Spleen (tissue), 11 donors: Measurements from ENCODE around the gene POU2AF1. TPM values are rescaled to one million over a fixed set of nuclear protein-coding genes. Genes with fewer than 3 reads are reported as not detected.
A peak's percentile ranks its signal among the peaks of the same experiment; 100 is the strongest.

ENCODE experiments used
- DNase-seq: peaks from one replicate; pipeline ENCODE4 v3.0.0-alpha.2; 2020
- H3K27ac ChIP-seq, 8 donors: fragments of 200-600 bp; sonication (generic) in 7 of 8; 1 replicate in 4 of 8; 2 replicates in 4 of 8; pipeline versions ENCODE4 v1.5.0 to v1.8.0; 2016 to 2021; ENCODE audit warnings: inconsistent platforms in 4 of 8, mild to moderate bottlenecking in 4 of 8, moderate library complexity in 1 of 8
- H3K27me3 ChIP-seq, 7 donors: fragments of 200-600 bp; sonication (generic) in 6 of 7; replicated peaks in 1 of 7; 1 replicate in 4 of 7; 2 replicates in 3 of 7; pipeline versions ENCODE4 v1.5.0 to v1.8.0; 2016 to 2021; ENCODE audit warnings: inconsistent platforms in 3 of 7, mild to moderate bottlenecking in 1 of 7
- H3K36me3 ChIP-seq, 6 donors: fragments of 200-600 bp; sonication (generic) in 5 of 6; 1 replicate in 4 of 6; 2 replicates in 2 of 6; pipeline versions ENCODE4 v1.5.0 to v1.8.0; 2016 to 2021; ENCODE audit warnings: inconsistent platforms in 2 of 6
- H3K4me1 ChIP-seq, 6 donors: fragments of 200-600 bp; sonication (generic) in 5 of 6; 1 replicate in 3 of 6; 2 replicates in 3 of 6; pipeline versions ENCODE4 v1.5.0 to v1.8.0; 2016 to 2021; ENCODE audit warnings: inconsistent platforms in 3 of 6
- H3K4me3 ChIP-seq, 8 donors: fragments of 200-600 bp; sonication (generic) in 7 of 8; 1 replicate in 4 of 8; 2 replicates in 4 of 8; pipeline versions ENCODE4 v1.5.0 to v1.8.0; 2016 to 2021; ENCODE audit warnings: inconsistent platforms in 4 of 8, mild to moderate bottlenecking in 4 of 8, moderate library complexity in 2 of 8
- H3K9me3 ChIP-seq, 8 donors: fragments of 200-600 bp; sonication (generic) in 7 of 8; 1 replicate in 4 of 8; 2 replicates in 4 of 8; pipeline versions ENCODE4 v1.5.0 to v1.8.0; 2016 to 2021; ENCODE audit warnings: inconsistent platforms in 4 of 8
- POLR2A ChIP-seq, 3 donors: fragments of 450-650 bp; IDR thresholded peaks; one replicate each; pipeline ENCODE4 v1.5.1; 2017; ENCODE audit warnings: antibody characterized with exemption in 3 of 3, mild to moderate bottlenecking in 1 of 3
- POLR2AphosphoS5 ChIP-seq, 3 donors: sonication (generic); formaldehyde crosslinking; IDR thresholded peaks; one replicate each; pipeline ENCODE4 v1.5.1; 2017; ENCODE audit warnings: antibody characterized with exemption in 3 of 3
- WGBS, 5 donors: extraction: QIAGEN DNeasy Blood & Tissue Kit in 3 of 5; methylation state at CpG; one replicate each; pipeline versions ENCODE4 v1.1.5 to v1.1.7; 2013 to 2018; 5-methylcytosine and 5-hydroxymethylcytosine counted together
- intact Hi-C: fragments of 100-400 bp; cut with DNase I; formaldehyde crosslinking; loops from one replicate; pipeline ENCODE4 v1.15.0; 2023; ENCODE audit warnings: low total_unique reads
- polyA plus RNA-seq, 3 donors: library from polyadenylated mRNA; stranded (reverse); fragments of 200-250 nt; gene quantifications; one replicate each; pipeline ENCODE4 v1.2.1, GENCODE V29; 2013
- total RNA-seq, 7 donors: library from RNA; depleted of rRNA in 3 of 7; stranded (reverse); fragments of >200 nt in 3 of 7; fragmentation: NEBNext Ultra II Directional in 4 of 7; extraction: Animal tissue kit (Norgen Biotek cat#: 25700) in 4 of 7; gene quantifications; one replicate each; pipeline versions ENCODE4 v1.1.0 to v1.2.1, GENCODE V29; 2016 to 2021
- TF ChIP-seq, protein P1 (sequence below), 11 experiments: fragments of 200-600 bp in 7 of 11; fragments of 450-650 bp in 4 of 11; sonication (generic) in 4 of 11; IDR thresholded peaks in 8 of 11; conservative IDR thresholded peaks in 3 of 11; 1 replicate in 7 of 11; 2 replicates in 4 of 11; pipeline versions ENCODE4 v1.4.0 to v1.8.0; 2016 to 2021; ENCODE audit warnings: antibody characterized with exemption in 11 of 11, inconsistent platforms in 4 of 11, mild to moderate bottlenecking in 1 of 11
- donor health status: healthy with polysubstance abuse.
- donor health status: DM: no; HTN: no; CAD: no; lungs with moderate emphysema.
- donor health status: DM: no; HTN: no; CAD: no.
- donor health status: Bipolar disorder and iron deficiency.
- donor health status: healthy.
- donor health status: DM: no; HTN: no; CAD: no.
- donor health status: DM: yes; HTN: yes; CAD: no.

Gene POU2AF1
- total and polyA plus RNA-seq, 10 donors: 60.1 to 280 (median 104) TPM

DNA sequence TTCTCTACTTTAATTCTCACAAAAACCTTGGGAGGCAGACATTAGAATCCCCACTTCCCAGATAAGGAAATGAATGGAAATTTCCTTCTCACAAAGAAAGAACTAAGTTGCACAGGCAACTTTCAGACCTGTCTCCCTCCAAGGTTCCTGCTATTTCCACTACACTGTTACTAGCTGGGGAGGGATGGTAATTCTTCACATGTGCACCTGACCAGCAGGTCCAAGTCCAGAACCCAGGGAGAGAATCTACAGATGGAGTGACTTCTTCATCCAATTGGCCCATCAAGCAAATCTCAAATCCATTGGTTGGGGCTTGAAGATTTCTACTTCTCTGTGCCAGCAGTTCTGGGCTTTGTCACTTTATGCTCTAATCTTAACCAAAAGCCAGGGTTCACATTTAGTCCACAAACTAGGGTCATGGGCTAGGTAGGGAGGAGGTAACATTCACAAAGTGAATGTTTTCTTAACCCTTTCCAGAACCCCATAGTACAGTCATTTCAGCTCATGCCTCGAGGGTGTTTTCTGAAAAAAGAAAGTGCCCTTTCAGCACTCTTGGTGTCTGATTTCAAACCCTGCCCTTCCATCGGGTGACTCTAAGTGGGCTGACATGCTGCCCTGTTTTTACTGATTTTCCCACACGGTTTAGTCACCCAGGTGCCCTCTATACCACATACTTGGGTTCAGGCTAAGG is 2.7 kb downstream of the POU2AF1 start:
- Histone ChIP-seq H3K27me3 (peaks cover 0 to 17% (median 0%) of the 10 kb centered on the region in 7 donors), H3K36me3 (no peaks in the 10 kb centered on the region), H3K4me3 (peak overlapping the region in 5 of 8 donors; percentile 7 to 71 (median 43)), H3K9me3 (no peaks in the 10 kb centered on the region), H3K27ac (peak overlapping the region in 6 of 8 donors; percentile 12 to 93 (median 86)), H3K4me1 (peaks cover 0 to 76% (median 26%) of the 10 kb centered on the region in 6 donors)
- DNase-seq: no peak
- TF ChIP-seq, protein P1, sequence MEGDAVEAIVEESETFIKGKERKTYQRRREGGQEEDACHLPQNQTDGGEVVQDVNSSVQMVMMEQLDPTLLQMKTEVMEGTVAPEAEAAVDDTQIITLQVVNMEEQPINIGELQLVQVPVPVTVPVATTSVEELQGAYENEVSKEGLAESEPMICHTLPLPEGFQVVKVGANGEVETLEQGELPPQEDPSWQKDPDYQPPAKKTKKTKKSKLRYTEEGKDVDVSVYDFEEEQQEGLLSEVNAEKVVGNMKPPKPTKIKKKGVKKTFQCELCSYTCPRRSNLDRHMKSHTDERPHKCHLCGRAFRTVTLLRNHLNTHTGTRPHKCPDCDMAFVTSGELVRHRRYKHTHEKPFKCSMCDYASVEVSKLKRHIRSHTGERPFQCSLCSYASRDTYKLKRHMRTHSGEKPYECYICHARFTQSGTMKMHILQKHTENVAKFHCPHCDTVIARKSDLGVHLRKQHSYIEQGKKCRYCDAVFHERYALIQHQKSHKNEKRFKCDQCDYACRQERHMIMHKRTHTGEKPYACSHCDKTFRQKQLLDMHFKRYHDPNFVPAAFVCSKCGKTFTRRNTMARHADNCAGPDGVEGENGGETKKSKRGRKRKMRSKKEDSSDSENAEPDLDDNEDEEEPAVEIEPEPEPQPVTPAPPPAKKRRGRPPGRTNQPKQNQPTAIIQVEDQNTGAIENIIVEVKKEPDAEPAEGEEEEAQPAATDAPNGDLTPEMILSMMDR (IDR thresholded peaks at IDR 0.05 in 8 of 11, conservative IDR thresholded peaks at IDR 0.05 in 3 of 11): no peak
- TF ChIP-seq POLR2AphosphoS5 (IDR thresholded peaks at IDR 0.05) (no peak), POLR2A (IDR thresholded peaks at IDR 0.05) (no peak)
- intact Hi-C loops: no loop called here
- WGBS, 5 donors: 47 to 61% (median 55%) methylated on average over 3 of the region's 3 CpGs

DNA sequence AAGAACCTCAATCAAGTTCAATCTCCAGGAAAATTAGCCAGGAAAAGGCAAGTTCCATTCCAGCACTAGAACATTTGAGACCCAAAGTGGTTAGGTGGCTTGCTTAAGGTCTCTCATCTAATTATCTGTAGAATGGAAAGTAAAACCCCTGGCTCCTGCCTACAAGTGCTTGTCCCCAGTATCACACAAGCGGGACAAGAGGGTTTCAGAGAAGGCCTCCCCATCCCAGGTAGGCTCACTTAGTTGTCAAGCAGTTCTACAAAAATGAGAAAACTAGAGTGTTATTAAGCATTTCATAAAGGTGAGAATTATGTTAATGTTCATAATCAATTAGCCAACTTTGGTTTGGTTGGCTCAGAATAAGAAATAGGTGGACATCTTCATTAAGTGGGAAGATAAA is 5.5 kb downstream of the POU2AF1 start:
- Histone ChIP-seq H3K9me3 (no peaks in the 10 kb centered on the region), H3K4me1 (peaks cover 0 to 77% (median 17%) of the 10 kb centered on the region in 6 donors), H3K36me3 (peaks cover 0 to 5% (median 0%) of the 10 kb centered on the region in 6 donors), H3K27ac (peak overlapping the region in 2 of 8 donors; percentile 56 to 81), H3K4me3 (no peak overlapping the region), H3K27me3 (peaks cover 0 to 1% (median 0%) of the 10 kb centered on the region in 7 donors)
- 68 to 94% (median 88%) methylated on average over 1 of the region's 1 CpG for WGBS, 5 donors
- TF ChIP-seq POLR2A (IDR thresholded peaks at IDR 0.05) (no peak), POLR2AphosphoS5 (IDR thresholded peaks at IDR 0.05) (no peak)
- TF ChIP-seq, protein P1 (IDR thresholded peaks at IDR 0.05 in 8 of 11, conservative IDR thresholded peaks at IDR 0.05 in 3 of 11): no peak
- no peak for DNase-seq
- intact Hi-C loops: no loop called here

DNA sequence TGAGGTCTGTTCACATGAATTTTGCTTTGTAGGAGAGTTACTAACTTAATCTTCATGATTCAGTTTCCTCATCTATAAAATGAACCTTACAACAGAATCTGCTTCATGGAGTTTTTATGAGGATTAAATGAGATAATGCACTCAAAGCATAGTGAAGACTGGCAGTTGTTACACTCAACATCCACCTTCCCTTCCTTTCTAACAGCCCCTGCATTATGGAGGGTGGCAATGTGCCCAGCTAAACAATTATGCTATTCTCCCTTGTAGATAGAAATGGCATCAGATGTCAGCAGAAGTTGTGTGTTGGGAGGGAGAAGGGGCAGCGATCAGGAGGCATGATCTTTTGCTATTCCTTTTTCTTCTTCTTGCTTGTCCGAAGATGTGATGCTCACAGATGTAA is 6.5 kb downstream of the POU2AF1 start:
- no peak for DNase-seq
- WGBS, 5 donors: 79 to 93% (median 90%) methylated on average over 2 of the region's 2 CpGs
- intact Hi-C loops: no loop called here
- Histone ChIP-seq H3K27me3 (no peaks in the 10 kb centered on the region), H3K4me1 (peaks cover 0 to 88% (median 20%) of the 10 kb centered on the region in 6 donors), H3K9me3 (no peaks in the 10 kb centered on the region), H3K4me3 (peak overlapping the region in 1 of 8 donors; percentile 1), H3K36me3 (peaks cover 0 to 5% (median 0%) of the 10 kb centered on the region in 6 donors), H3K27ac (peak overlapping the region in 4 of 8 donors; percentile 21 to 81 (median 38))
- TF ChIP-seq, protein P1 (IDR thresholded peaks at IDR 0.05 in 8 of 11, conservative IDR thresholded peaks at IDR 0.05 in 3 of 11): no peak
- TF ChIP-seq POLR2A (IDR thresholded peaks at IDR 0.05): no peak
- no peak for TF ChIP-seq POLR2AphosphoS5 (IDR thresholded peaks at IDR 0.05)

DNA sequence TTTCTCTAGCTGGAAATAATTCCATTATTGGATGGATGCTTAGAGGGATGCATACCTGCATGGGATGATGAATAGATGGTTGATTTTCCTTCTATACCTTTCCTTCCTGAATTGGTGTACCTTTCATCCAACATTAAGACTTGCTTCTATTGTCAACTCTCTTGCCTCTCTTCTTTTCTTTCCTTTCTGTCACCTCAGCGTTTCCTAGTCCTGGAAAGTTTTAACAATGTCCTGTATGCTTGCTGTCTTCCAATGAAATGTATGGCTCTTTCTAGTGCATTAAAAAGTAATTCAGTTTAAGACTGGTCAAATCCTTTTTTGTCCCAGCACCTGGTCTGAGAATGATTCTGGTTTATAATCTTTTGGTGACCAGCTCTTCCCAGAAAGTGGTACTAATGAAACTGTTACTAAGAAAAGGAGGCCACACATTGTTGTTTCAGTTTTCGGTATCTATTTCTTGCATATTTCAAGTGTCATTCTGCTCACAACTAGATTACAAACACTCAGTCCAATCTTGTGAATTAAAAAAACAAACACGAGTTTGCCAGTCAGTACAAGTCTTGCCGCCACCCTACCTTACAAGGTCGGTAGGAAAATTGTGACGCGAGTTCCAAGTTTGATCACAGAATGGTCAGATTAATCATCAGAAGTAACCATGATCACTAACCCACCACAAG is 8.0 kb downstream of the POU2AF1 start:
- no peaks in the 10 kb centered on the region for H3K9me3 ChIP-seq
- H3K36me3 ChIP-seq: peaks cover 0 to 5% (median 0%) of the 10 kb centered on the region in 6 donors
- peak overlapping the region in 3 of 8 donors; percentile 21 to 81 (median 75) for H3K27ac ChIP-seq
- H3K4me1 ChIP-seq: peaks cover 0 to 93% (median 25%) of the 10 kb centered on the region in 6 donors
- intact Hi-C loops: no loop called here
- TF ChIP-seq, protein P1 (IDR thresholded peaks at IDR 0.05 in 8 of 11, conservative IDR thresholded peaks at IDR 0.05 in 3 of 11): no peak
- TF ChIP-seq POLR2A (IDR thresholded peaks at IDR 0.05): no peak
- TF ChIP-seq POLR2AphosphoS5 (IDR thresholded peaks at IDR 0.05): no peak
- 58 to 73% (median 64%) methylated on average over 7 of the region's 7 CpGs for WGBS, 5 donors
- DNase-seq: no peak
- H3K4me3 ChIP-seq: peak overlapping the region in 1 of 8 donors; percentile 0
- H3K27me3 ChIP-seq: no peaks in the 10 kb centered on the region
